T-helper 1 cell (primary cell): ENCODE results near the gene RBBP8.
"Not testable (repeated sequence)": the region's sequence is repeated elsewhere in the genome, so short reads cannot be mapped to it uniquely, and the experiment has no call there.

Source experiments
- DNase-seq, 5 donors: peaks; one replicate each; pipeline ENCODE4 v3.0.0-alpha.2; 2012 to 2020

RBBP8 gene

DNA sequence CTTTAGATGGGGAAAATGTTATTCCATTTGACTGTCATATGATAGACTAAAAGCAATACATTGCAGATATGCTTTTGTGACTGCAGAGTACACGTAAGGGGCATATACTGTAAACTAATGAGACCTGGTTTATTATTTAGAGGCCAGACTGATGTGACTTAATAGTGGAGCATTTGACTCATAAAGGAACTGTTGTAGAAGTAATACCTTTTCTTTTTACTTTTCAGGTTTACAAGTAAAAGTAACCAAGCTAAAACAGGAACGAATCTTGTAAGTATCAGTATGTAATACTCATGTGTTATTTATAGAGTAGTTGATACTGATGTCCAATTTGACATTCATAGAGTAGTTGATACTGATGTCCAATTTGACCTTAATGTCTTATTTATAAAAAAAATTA lies 13.1 kb downstream of the RBBP8 start:
- no peak for DNase-seq

DNA sequence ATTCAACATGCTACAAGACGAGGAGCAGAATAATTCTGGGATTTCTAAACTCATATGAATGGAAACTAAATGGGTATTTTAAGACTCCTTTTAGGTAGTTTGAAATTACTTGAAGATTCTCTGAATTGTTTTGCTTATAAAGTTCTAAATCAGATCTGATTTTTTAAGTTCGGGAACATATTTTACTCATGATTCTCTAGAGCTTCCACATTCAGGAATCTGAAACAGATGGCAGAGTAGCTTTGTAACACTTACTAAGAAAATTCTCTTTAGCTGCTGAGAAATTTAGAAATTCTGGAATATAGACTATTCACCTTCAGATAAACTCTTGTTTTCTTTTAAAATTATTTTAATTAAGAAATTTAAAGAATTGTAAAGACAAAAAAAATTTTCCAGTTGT lies 13.7 kb downstream of the RBBP8 start:
- DNase-seq = no peak

DNA sequence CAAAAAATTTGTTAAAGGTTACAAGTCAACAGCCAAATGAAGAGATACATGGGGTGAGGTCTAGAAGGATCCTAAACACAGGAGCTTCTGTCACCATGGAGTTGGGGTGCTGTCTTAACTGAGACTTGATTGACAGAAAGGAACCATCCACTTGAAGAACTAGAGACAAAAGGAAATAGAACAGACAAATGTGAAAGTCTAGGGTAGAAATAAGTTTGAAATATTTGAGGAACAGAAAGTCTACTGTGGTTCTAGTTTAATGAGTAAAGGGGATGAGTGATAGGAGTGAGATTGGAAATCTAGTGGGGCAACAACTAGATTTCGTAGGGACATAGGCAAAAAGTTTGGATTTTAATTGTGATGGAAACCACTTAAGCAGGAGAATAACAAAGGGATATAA lies 18.7 kb downstream of the RBBP8 start:
- DNase-seq = no peak

DNA sequence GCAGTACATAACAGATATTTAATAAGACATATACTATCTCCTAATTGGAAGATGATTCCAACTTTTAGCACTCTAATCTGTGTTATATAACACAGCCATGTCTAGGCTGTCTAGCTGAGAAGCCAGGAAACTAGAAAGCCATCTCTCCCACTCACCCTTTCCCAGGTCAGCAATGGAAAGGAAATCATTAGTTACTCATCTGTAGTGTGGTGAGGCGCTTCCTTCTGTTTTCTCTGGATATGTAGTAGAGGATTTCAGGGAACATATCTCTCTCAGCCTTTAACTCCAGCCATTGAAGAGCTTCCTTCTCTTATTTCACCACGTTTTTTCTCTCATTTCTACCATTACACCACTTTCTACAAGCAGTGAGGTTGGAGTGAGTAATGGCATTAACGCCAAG lies 19.4 kb downstream of the RBBP8 start:
- DNase-seq = no peak

DNA sequence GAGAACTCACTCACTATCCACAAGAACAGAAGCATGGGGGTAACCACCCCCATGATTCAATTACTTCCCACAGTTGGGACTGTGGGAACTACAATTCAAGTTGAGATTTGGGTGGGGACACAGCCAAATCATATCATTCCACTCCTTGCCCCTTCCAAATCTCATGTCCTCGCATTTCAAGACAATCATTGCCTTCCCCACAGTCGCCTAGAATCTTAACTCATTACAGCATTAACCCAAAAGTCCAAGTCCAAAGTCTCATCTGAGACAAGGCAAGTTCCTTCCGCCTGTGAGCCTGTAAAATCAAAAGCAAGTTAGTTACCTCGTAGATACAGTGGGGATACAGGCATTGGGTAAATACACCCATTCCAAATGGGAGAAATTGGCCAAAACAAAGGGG lies 20.9 kb downstream of the RBBP8 start:
- DNase-seq = not testable (repeated sequence)

DNA sequence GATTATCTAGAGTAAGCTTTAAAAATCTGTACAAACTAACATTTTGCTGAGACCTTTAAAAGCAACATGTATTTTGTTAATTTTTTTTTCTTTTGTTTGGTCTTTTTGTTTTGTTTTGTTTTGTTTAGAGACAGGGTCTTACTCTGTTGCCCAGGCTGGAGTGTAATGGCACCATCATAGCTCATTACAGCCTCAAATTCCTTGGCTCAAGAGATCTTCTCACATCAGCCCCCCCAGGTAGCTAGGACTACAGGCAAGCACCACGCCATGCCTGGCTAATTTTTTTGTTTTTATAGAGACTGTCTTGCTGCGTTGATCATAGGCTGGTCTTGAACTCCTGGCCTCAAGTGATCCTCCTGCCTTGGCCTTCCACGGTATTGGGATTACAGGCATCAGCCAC lies 23.1 kb downstream of the RBBP8 start:
- DNase-seq = no peak

DNA sequence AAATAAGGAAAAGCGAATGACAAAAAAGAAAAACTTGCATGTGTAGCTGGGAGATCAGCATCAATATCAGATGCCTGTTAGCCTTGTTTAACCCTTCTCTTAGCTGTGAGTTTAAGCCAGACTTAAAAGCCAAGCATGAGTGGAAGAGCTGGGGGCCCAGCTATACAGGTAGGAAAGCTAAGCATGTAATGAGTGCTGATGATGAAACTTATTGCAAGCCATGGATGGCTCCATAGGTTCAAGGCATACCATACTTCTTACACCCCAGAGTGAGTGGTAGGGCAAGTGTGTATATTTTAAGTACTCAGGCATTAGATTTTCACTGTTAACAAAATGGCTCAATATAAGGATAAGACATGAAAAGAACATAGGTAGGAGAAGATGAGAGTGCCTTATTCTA lies 28.0 kb downstream of the RBBP8 start:
- DNase-seq = no peak

DNA sequence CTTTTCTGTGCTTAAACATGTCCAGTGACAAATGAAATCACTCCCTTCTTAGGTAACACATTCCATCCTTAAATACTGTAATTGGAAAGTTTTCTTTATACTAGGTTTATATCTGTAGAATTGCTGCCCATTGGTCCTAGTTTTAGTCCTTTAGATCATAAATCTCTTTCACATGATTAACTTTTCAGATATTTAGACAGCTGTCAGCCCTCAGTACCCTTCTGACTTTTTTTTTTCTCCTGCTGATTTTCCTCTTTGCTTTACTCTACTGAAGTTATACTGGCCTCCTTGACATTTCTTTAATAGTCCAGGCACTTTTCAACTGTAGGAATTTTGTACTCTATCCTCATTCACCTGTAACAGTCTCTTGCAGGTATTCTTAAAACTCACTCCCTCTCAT lies 28.9 kb downstream of the RBBP8 start:
- no peak for DNase-seq

DNA sequence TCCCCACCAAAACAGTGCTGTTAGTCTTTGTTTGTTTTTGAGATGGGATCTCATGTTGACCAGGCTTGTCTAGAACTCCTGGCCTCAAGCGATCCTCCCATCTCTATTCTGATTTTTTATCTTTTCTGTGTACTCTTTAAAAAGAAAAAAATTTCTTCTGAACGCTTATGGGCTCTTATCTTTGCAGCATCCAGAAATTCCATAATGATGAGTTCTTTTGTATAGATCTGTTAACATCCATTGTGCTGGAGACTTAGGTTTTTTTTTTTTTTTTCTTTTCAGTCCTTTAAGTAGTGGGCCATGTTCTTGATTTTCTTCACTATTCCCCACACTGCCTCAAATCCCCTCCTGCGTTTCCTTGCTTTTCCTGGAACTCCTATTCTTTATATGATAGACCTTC lies 31.0 kb downstream of the RBBP8 start:
- no peak for DNase-seq

DNA sequence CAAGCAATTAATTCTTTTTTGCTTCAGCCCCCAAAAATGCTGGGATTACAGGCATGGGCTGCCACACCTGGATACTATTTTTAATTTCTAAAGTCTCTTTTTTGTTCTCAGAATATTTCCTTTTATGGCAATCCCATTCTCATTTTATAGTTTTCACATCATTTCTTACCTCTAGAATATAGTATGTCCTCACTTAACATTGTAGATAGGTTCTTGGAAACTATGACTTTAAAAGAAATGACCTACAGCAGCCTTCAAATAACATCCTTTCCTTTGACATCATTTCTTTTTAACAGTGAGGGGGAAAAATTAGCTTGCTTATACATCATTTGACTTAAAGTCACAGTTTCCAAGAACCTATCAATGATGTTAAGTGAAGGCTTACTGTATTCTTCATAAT lies 31.6 kb downstream of the RBBP8 start:
- no peak for DNase-seq

DNA sequence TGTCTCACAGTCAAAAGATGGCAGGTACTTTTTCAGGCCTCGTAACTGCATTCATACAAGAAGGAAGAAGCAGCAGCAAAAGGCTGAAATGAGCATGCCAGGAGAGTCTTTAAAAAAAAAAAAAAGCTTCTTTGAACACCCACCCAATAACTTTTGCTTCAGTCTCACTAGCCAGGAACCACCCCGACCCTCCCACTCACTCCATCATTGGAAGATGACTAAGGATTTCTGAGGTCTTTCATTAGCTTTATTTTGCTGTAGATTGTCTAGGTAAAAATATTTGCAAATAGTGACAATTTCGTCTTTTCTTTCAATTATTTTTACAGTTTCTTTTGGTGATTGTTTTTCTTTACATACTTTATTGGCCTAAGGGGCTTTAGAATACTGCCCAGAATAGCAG lies 37.9 kb downstream of the RBBP8 start:
- no peak for DNase-seq

DNA sequence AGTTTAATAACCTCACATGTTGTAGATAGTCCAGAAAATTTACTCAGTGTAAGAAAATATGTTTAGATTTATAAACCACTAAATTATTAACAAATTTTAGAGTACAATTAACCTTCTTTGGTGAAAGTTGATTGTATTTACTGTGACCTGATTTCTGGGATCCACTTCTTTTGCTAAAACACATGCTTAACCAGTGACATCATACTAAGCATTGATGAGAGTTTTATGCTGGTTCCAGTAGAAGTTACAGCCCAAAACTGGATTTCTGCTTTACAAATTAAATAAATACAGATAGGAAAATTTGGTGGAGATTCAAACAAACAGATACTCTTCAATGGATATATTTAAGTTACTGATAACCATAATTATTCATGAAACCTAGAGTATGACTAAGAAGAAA lies 40.9 kb downstream of the RBBP8 start:
- DNase-seq = no peak

DNA sequence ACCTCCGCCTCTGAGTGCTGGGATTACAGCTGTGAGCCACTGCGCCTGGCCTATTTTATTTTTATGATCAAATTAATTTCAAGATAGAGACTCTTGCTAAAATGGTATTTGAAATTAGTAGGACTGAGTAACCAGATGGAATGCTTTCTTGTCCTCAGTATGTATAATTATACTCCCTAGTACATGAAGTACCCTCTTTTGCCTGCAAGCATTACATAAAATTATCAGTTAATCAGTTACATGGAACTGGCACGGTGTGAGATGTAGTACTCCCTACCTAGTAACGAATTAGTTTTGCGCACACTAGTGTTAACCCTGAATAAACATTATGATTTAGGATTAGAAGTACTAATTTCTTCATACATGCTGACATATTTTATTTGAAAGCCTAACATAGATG lies 41.6 kb downstream of the RBBP8 start:
- no peak for DNase-seq

DNA sequence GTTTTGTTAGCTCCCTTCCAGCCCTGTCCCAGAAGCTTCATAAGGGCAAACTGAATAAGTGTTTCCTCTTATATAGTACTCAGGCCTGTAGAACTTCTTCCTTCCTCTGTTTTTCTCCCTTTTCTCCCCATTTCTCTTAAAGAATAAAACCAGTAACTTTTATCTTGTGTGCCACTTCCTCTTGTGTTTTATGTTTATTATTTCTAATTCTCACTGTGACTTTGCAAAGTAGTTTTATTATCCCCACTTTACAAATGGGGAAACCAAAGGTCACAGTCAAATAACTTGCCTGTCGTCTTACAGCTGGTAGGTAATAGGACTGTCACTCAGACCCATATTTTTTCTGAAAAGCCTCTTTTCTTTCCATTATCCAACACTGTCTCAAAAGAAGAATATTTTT lies 42.4 kb downstream of the RBBP8 start:
- DNase-seq = no peak

DNA sequence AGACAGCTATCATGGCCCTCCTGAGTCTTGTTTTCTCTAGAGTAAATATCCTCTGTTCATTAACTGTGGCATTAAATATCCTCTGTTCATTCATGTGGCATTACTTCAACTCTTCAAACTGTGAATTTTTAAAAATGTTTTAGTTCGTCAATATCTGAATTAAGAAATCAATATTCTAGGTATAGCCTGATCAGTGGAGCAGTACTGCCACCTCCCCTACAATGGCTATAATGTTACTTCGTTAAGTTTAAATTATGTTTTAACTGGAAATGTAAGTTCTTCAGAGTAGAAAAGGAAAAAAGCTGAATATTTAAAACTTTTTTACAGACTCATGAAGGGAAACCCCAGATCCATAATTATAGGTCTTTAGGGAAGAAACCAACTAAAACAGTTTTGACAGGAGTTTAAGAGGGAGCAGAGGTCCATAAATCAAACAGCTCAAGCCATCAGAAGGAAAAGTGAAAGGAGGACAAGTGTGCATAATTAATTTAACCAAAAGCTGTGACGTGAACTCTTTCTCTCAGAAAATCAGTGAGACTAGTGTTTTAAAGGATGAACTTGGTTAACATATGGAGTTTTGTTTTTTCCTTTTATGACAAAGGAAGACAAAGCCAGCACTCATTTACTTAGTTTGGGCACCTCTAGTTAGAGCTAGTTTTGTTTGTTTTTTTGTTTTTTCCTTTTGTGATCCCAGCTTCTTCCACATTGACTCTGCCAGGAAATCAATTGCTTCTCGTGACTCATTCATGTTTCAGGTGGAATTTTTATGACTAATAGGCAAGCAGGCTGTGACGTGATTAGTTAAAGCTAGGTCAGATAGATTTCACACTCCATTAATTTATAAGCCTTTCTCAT lies 44.9 kb downstream of the RBBP8 start:
- peak in 1 of 5 donors; percentile 70 for DNase-seq

DNA sequence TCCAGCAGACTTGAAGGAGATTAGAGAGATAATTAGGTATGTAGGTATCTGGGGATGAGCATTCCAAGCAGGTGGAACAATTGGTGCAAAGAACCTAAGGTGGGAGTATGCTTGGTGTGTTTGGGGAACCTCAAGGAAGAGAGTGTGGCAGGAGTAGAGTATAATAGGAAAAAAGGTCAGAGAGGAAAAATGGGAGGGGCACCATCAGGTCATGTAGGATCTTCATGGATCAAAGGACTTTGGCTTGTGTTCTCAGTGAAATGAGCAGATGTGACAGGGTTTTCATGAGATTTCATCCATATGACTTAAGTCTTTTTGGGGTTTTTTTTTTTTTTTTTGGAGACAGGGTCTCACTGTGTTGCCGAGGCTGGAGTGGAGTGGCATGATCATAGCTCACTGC lies 47.3 kb downstream of the RBBP8 start:
- no peak for DNase-seq

DNA sequence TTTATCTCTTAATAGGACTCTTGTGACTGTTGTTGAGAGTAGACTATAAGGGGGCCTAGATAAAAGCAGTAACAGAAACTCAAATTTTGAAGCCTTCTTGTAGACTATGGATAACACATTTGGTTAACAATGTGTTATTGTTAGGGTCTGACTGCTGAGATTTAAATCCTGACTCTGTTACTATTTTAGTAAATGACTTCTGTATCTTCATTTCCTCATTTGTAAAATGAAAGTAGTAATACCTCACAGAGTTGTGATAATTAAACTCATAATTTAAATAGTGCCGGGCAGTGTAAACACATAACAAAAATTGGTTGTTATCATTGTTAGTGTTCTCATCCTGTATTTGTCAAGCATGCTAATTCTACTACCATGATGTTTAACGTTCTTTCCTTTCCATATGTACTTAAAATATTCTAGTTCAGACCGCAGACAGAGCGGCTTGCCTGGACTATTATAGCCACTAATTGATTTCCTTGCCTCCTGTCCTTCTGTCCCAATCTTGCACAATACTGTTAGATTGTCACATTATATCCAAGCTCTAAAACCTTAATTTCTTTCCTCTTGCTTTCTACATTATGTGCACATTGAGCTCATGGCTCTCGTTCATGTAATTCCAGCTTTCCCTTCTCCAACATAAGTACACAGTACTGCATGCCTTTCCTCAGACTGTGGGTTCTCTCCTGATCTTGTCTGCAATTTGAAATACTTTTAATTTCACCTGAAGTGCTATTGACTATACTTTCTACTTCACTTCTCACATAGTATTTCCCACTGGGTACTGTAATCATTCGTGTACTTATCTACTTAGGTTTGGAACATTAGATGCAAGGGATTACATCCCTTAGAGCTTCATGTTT lies 48.4 kb downstream of the RBBP8 start:
- no peak for DNase-seq

DNA sequence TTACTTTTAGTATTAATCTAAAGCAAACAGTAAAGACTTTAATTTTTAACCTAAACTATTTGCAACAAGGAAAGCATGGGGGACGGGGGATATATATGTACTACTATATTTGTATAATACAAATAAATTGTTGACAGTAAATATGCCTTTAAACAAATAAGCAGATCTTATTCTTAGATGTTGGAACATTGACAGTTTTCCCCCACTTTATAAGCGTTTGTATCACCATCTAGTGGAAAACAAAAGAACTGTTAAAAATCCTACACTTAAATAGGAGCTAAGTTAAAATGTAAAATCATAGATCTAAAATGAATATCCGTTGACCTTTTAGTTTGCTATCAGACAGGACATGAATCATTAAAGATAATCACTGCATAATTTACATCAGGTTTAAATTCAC lies 50.0 kb downstream of the RBBP8 start:
- DNase-seq = peak in 1 of 5 donors; percentile 7

DNA sequence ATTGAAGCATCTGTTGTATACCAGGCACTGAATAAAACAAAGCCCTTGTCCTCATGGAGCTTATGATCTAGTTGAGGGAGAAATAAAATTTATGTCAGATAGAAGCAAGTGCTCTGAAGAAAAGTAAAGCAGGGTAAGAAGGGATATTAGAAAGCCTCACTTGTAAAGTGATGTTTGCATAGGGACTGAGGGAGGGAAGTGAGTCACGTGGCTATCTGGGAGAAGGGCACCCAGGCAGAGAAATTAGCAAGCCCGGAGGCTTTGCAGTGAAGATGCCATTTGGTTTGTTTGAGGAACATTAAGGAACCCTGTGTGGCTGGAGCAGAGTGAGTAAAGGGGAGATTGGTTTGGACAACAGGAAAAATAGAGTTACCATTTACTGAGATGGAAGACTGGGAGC lies 52.1 kb downstream of the RBBP8 start:
- no peak for DNase-seq

DNA sequence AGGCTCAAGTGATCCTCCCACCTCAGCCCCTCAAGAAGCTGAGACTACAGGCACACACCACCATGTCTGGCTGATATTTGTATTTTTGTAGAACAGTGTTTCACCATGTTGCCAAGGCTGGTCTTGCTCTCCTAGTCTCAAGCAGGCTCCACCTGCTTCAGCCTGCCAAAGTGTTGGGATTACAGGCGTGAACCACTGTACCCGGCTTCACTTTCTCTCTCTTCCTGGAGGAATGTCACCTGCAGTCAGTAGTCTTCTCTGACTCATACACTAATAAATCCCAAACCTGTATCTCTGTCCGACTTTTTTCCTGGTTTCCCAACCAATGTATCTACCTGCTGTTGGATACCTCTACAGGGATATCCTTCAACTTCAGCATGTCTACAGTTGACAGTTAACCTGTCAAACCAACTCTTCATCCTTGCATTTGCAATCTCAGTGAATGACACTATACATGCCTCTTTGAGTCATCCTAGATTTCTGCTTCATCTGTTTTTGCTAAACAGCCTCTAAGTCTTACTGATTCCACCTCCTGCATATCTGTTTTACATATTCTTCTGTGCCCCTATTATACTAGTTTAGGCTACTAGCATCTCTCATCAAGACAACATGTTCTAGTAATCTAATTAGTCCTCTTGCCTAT lies 54.5 kb downstream of the RBBP8 start:
- DNase-seq = no peak

DNA sequence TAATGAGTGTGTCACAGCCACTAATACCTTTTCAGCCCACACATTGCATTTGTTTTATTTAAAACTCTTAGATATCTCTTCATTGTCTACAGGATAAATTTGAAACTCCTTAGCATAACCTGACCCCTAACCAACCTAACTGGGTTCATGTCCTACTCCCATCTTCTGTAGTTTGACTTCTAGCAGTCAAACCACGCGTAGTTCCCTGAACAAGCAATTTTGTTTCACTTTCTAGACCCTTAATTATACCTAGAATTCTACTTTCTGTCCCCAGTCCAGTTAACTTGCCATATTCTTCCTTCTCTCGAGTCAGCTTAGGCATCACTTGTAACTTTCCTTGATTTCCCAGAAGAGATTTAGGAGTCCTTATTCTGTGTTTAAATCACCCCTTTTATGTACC lies 55.1 kb downstream of the RBBP8 start:
- no peak for DNase-seq

DNA sequence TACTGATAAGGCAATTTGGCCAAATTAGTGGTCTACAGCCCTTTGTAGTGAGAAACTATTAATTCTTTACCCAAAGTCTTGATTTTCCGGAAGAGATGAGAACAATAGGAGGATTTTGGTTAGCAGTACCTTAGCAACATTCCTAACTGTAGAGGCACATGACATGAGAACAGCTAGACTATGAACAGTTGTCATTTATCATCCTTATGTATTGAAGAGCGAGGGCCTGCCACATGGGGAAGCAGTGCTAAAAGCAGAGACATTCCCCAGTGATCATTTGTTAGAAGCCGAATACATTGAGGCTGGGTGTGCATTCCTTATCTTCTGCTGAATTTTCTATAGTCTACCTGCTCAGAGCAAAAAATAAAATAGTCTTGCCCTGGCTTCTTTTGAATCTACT lies 65.2 kb downstream of the RBBP8 start:
- DNase-seq = no peak

DNA sequence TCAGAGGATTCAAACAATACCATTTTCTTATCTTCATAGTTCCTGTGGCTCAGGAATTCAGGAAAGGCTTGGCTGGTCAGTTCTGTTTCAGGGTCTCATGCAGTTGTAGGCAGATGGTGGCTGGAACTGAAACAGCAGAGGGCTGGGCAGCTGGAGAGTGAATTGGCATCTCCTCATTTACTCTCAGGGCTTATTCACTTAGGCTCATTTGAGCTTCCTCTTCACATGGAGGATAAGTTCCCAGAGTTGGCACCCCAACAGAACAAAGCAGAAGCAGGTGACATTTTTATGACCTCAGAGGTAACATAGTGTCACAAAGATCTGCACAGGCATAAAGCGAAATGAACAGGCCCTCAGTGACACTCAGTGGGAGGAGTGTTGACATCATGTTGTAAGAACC lies 66.1 kb downstream of the RBBP8 start:
- DNase-seq = no peak

DNA sequence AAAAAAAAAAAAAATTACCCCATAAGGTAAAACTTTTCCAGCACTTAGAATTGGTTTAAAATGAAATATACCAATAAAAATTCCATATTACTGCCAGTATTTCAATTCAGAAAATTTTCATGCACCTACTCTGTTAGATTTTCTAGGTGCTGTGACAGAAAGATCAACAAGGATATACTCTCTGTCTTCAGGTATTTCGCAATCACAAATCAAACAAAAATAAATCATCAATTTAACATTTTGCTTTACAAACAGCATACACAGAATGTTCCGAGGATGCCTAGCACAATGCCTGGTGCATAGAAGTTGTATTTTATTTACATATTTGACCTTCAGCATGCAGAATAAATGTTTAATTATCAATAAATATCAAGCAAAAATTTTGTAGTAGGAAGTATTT lies 66.5 kb downstream of the RBBP8 start:
- DNase-seq = no peak
